Activated T-helper 1 cell treated with anti-CD3 and anti-CD28 coated beads, Interleukin-2, amount 50 U/mL, for 16 hours (primary cell): ENCODE results near the gene GPR18.

Experiments used
- DNase-seq, 2 donors: peaks; one replicate each; pipeline ENCODE4 v3.0.0-alpha.2; 2020; ENCODE audit warnings: low read depth in 1 of 2, low spot score in 1 of 2

GPR18 gene

DNA sequence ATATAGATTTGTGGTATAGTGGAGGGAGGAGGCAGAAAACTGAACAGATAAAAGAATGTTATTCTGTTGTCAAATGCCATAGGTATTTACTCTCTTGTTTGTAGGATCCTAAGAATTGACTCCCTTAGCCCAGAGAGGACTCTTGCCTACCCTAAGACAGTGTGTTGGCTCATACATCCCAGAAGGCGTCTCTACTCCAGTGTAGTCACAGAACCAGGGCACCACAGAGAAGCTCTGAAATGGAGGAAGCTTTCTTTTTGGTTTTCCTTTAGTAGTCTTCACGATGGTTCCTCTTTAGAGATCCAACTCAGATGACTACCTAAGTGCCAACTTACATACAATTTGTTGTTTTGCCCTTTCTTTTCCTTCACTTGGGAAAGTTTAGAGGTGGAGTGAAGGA, 35.0 kb upstream of the GPR18 start:
- DNase-seq, result no peak

DNA sequence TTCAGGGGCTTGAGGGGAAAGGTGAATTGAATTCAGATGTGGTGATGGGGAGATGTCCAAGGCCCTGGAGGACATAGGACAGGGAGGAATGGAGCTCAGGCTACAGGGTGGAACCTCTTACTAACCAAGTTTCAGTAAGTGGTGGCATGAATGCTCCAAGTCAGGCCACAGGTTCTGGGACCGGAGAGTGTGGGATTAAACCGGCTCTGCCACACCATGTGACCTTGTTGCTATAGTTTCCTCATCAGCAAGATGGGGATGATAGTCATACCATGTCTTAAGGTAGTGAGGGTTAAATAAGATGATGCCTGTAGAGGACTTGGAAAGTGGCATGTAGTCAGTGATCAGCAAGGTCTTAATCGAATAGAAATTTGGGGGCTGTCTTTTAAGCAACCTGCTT, 32.7 kb upstream of the GPR18 start:
- DNase-seq, result no peak

DNA sequence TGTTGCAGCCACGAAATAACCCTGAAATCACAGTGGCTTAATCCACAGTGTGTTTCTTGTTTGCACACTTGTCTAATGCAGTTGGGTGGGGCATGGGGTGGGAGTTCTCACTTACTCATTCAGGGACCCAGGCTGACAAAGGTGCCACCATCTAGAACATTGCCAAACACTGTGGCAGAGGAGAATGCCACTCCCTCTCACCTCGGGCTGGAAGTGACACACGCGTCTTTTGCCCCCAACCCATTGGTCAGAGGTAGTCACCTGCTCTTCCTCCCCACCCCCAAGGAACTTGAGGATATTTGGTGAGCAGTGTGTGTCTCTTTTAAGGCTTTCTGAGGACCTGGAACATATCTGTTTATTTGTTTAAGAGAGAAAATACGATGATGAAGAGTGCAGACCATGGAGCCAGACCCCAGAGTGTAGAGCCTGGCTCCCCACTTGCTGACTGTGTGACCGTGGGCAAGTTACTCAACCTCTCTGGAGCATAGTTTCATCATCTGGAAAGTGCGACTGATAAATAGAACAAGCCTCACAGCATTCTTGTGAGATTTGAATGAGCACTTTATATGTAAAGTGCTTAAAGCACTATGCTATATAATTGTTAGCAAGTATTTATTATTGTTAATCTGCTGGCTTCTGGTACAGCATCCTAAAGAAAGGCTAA, 31.6 kb upstream of the GPR18 start:
- DNase-seq, result no peak

GRCh38 chr13:99289271-99289670, 31.1 kb upstream of the GPR18 start:
- DNase-seq, result no peak

GRCh38 chr13:99288089-99288488, 29.9 kb upstream of the GPR18 start:
- no peak for DNase-seq

- no peak for DNase-seq
Measured at GRCh38 chr13:99287551-99287950, 29.4 kb upstream of the GPR18 start.

DNA sequence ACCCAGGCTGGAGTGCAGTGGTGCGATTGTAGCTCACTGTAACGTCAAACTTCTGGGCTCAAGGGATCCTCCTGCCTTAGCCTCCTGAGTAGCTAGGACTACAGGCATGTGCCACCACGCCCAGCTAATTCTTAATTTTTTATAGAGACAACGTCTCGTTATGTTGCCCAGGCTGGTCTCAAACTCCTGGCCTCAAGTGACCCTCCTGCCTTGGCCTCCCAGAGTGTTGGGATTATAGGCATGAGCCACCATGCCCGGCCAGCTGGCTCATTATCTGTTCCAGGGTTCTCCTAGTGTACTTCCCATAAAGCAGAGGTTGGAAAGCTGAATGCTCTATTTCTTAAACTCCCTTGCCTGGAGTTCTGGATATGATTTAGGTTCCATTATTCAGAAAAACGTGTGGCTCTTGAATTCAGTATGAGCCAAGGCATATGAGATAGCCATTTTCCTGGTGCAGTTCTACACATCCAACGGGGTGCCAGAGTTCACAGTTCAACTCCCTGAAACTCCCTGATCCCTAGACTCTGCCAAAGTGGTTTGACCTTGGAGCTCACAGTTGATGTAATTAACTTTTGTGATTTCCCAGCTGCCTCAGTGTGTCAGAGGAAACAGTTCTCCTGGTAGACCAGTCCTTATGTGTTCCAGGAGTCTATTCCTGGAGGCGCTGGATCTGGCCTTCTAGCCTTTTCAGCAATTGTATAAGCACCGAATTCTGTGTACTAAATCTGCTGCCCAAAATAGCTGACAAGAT, 27.4 kb upstream of the GPR18 start:
- no peak for DNase-seq

DNA sequence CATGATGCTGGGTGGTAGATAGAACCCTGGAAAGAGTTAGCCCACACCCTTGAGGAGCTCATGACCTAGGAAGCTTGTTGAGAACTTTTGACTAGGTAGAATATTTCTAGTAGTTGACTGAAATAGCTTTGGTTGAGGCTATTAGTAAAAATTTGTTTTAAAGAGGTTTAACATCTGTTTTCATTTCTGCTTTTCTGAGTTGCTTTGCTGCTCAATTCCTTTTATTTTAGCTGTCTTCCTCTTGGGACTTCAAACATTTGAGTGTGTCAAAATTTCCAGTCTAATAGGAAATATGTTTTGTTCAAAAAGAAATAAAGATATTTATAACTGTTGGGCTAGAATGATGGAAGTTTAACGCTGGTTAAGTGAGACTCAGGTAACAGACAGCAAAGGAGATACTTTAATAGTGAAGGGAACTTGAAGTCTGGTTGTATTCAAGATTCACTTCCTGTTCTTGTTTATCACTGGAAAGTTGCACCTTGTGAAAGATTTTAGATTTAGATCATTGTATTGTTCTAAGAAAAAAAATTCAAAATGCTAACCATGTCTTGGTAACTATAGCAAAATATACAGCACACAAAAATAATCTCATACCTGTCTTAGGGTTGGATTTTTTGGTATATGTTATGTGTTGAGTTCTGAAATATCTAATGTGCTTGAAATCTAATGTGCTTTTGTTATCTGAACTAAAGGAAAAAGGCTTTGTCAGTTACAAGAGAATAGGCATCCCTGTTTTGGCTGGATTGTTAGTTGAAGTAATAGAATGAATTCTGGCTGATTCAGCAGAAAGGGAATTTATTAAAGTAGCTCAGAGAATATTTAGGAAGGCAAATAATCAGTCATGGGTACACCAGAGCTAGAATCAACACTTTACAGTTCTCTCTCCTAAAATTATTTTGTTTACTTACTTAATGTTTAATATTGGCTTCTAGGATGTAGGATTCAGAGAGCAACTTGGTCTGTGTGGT, 24.4 kb upstream of the GPR18 start:
- no peak for DNase-seq

- no peak for DNase-seq
Measured at GRCh38 chr13:99281811-99282263, 23.7 kb upstream of the GPR18 start.

DNA sequence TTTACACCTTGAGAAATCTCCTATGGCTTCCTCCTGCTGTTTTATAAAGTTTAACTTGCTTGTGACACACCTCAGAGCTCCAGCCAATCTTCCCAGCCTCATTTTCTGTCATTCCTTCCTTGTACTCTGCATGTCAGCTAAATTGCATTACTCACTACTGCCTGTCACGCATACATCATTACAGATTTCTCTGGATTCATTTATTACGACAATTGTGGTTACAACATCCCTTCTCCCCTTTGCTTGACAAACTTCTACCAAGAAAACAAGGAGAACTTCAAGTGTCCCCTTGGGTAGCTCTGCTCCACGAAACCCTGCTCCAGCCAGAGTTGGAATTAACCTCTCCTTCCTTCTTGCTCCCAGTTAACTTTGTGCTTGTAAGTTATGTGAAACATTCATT, 22.0 kb upstream of the GPR18 start:
- DNase-seq, result no peak

- DNase-seq, result no peak
Measured at GRCh38 chr13:99279637-99280036, 21.5 kb upstream of the GPR18 start.

GRCh38 chr13:99278843-99279242, 20.7 kb upstream of the GPR18 start:
- no peak for DNase-seq

GRCh38 chr13:99278200-99278599, 20.0 kb upstream of the GPR18 start:
- DNase-seq, result no peak

DNA sequence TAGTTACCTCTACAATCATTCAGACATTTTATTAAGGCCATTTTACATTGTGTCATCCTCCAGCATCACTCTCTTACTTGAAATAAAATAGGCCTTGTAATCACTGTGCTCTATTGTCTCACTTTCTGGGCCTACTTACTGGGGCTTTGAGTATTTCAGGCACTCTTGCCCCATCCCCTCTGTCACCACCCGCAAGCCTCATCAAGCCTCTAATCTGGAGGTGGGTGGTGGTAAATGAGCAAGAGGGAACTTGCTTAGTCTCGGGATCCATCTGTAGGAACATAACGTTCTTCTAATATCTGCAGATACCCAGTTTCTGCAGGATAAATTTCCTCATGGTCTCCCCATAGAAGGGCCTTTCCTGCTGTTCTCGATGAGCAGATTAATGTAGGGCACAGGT, 19.4 kb upstream of the GPR18 start:
- DNase-seq, result no peak

- DNase-seq, result no peak
Measured at GRCh38 chr13:99276706-99277105, 18.5 kb upstream of the GPR18 start.

- no peak for DNase-seq
Measured at GRCh38 chr13:99275093-99275469, 16.9 kb upstream of the GPR18 start.

DNA sequence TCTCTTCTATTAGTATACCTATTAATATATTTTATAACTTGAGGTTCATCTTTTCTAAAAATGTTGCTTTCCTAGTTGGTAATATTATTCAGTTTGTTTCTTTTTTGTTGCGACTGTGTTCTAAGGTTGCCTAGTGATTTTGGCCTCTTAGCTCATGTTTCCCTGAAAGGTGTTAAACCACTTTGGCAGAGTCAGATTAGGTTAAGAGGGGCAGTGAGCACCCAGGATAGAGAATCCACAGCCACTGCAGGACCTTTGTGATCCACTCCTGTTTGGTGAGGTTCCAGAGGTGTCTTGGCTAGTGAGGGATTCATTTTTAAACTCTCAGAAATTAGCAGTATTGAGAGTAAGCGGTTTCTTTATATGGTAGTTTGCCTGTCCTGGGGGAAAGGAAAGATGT, 14.9 kb upstream of the GPR18 start:
- no peak for DNase-seq

DNA sequence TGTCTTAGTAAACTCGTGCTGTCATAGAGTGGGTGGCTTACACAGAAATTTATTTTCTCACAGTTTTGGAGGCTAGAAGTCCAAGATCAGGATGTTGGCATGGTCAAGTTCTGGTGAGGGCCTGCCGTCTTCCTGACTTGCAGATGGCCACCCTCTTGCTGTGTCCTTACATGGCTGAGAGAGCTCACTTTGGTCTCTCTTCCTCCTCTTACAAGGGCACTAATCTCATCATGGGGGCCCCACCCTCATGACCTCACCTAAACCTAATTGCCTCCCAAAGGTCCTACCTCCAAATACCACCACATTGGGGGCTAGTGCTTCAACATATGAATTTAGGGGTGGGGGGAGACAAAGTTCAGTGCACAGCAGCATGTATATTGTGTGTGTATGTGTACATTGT, 14.3 kb upstream of the GPR18 start:
- no peak for DNase-seq

GRCh38 chr13:99271249-99271648, 13.1 kb upstream of the GPR18 start:
- DNase-seq, result no peak

GRCh38 chr13:99270518-99270917, 12.3 kb upstream of the GPR18 start:
- DNase-seq, result no peak

DNA sequence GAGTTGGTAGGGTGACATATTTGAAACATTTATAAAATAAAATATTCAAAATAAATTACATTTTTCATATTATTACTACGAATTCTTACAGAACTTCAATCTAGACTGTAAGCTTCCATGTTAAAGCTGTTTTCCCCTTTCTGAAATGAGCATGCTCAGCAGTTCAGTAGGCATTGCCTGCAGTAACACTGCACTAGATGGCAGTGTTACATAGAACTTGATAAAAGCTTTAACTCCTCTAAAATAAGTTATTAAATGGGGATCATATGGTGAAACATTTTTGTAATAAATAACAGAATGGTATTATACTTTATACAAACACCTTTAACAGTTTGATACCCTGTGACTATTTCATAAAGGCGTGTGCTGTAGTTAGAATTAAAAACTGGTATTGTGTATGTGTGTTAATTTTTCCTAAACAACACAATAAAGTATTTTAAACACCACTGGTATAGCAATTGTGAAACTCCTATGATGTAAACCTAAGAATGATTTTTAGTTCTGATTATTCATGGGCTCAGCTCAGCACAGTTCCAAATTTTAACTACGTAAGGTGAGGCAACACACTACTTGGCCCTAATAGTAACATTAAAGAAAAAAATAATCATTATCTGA, 11.6 kb upstream of the GPR18 start:
- no peak for DNase-seq
